ENCODE results near the gene FYN. TPM values are rescaled to one million over a fixed set of nuclear protein-coding genes. Genes with fewer than 3 reads are reported as not detected.

FYN gene
- total RNA-seq, 1 experiment from 2014 or later: 34.3 TPM

- BruUV-seq (replicated peaks): no TSS peak
- Histone ChIP-seq H3K4me1 (ENCODE audit: insufficient read depth, low read length, poor library complexity, severe bottlenecking) (peaks cover 9% of the 10 kb centered on the region), H3K9me3 (ENCODE audit: low read depth, low read length, poor library complexity, severe bottlenecking) (no peaks in the 10 kb centered on the region), H3K27ac (ENCODE audit: low read depth, low read length, poor library complexity, severe bottlenecking) (no peak overlapping the region), H3K27me3 (replicated peaks; ENCODE audit: insufficient read depth, low read depth, low read length, poor library complexity) (no peaks in the 10 kb centered on the region), H3K4me3 (ENCODE audit: low read depth, low read length, poor library complexity, severe bottlenecking) (no peak overlapping the region), H3K36me3 (ENCODE audit: insufficient read depth, low read length, poor library complexity, severe bottlenecking) (no peaks in the 10 kb centered on the region)
- POLR2A ChIA-PET (ENCODE audit: low non-redundant PET): no interaction called here
- DNase-seq (ENCODE audit: low spot score): no peak
- no peak for TF ChIP-seq CTCF (conservative IDR thresholded peaks at IDR 0.05; ENCODE audit: low read depth, low read length)
- no peak for TF ChIP-seq EZH2 (IDR thresholded peaks at IDR 0.05; ENCODE audit: borderline replicate concordance, low read depth, low read length, poor library complexity, severe bottlenecking)
- CTCF ChIA-PET: no interaction called here
- intact Hi-C loops (cut with micrococcal nuclease; ENCODE audit: unreplicated experiment): no loop called here
Observed at GRCh38 chr6:111689946-111690345, 183.3 kb downstream of the FYN start.

- no peak for TF ChIP-seq EZH2 (IDR thresholded peaks at IDR 0.05; ENCODE audit: borderline replicate concordance, low read depth, low read length, poor library complexity, severe bottlenecking)
- no peak for TF ChIP-seq CTCF (conservative IDR thresholded peaks at IDR 0.05; ENCODE audit: low read depth, low read length)
- Histone ChIP-seq H3K4me1 (ENCODE audit: insufficient read depth, low read length, poor library complexity, severe bottlenecking) (peaks cover 9% of the 10 kb centered on the region), H3K4me3 (ENCODE audit: low read depth, low read length, poor library complexity, severe bottlenecking) (no peak overlapping the region), H3K27ac (ENCODE audit: low read depth, low read length, poor library complexity, severe bottlenecking) (no peak overlapping the region), H3K9me3 (ENCODE audit: low read depth, low read length, poor library complexity, severe bottlenecking) (no peaks in the 10 kb centered on the region), H3K36me3 (ENCODE audit: insufficient read depth, low read length, poor library complexity, severe bottlenecking) (no peaks in the 10 kb centered on the region), H3K27me3 (replicated peaks; ENCODE audit: insufficient read depth, low read depth, low read length, poor library complexity) (no peaks in the 10 kb centered on the region)
- no peak for DNase-seq (ENCODE audit: low spot score)
- ChIA-PET POLR2A (ENCODE audit: low non-redundant PET) (no interaction called here), CTCF (no interaction called here)
- no TSS peak for BruUV-seq (replicated peaks)
- intact Hi-C loops (cut with micrococcal nuclease; ENCODE audit: unreplicated experiment): no loop called here
Observed at GRCh38 chr6:111689419-111689818, 183.8 kb downstream of the FYN start.

DNA sequence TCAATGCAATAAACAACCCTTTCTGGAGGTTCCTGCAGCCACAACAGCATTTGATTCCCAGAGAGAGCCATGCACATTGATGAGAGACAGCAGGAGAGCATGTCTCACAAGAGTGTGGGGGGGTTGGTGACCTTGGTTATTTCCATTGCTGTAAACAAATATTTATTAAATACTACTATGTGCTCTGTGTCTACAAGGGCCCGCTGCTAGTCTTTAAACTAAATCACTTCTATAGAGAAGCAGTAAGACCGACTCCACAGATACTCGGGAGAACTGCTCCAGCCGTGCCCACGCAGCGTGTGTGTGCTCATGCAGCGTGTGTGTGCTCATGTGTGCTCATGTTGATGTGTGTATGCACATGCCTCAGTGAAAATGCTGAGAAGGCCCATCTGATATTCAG, 184.9 kb downstream of the FYN start:
- Histone ChIP-seq H3K4me1 (ENCODE audit: insufficient read depth, low read length, poor library complexity, severe bottlenecking) (peaks cover 9% of the 10 kb centered on the region), H3K36me3 (ENCODE audit: insufficient read depth, low read length, poor library complexity, severe bottlenecking) (no peaks in the 10 kb centered on the region), H3K27ac (ENCODE audit: low read depth, low read length, poor library complexity, severe bottlenecking) (no peak overlapping the region), H3K9me3 (ENCODE audit: low read depth, low read length, poor library complexity, severe bottlenecking) (no peaks in the 10 kb centered on the region), H3K27me3 (replicated peaks; ENCODE audit: insufficient read depth, low read depth, low read length, poor library complexity) (no peaks in the 10 kb centered on the region), H3K4me3 (ENCODE audit: low read depth, low read length, poor library complexity, severe bottlenecking) (no peak overlapping the region)
- TF ChIP-seq CTCF (conservative IDR thresholded peaks at IDR 0.05; ENCODE audit: low read depth, low read length) (no peak), EZH2 (IDR thresholded peaks at IDR 0.05; ENCODE audit: borderline replicate concordance, low read depth, low read length, poor library complexity, severe bottlenecking) (no peak)
- no TSS peak for BruUV-seq (replicated peaks)
- CTCF ChIA-PET: no interaction called here
- no peak for DNase-seq (ENCODE audit: low spot score)
- POLR2A ChIA-PET (ENCODE audit: low non-redundant PET): no interaction called here
- intact Hi-C loops (cut with micrococcal nuclease; ENCODE audit: unreplicated experiment): no loop called here
